Spleen (tissue), 7 donors: ENCODE measurements around the gene METTL9.
A peak's percentile ranks its signal among the peaks of the same experiment; 100 is the strongest.

Experiments
- CTCF ChIP-seq, 11 experiments: fragments of 200-600 bp in 7 of 11; fragments of 450-650 bp in 4 of 11; sonication (generic) in 4 of 11; IDR thresholded peaks in 8 of 11; conservative IDR thresholded peaks in 3 of 11; 1 replicate in 7 of 11; 2 replicates in 4 of 11; pipeline versions ENCODE4 v1.4.0 to v1.8.0; 2016 to 2021; ENCODE audit warnings: antibody characterized with exemption in 11 of 11, inconsistent platforms in 4 of 11, mild to moderate bottlenecking in 1 of 11
- POLR2A ChIP-seq, 3 donors: fragments of 450-650 bp; IDR thresholded peaks; one replicate each; pipeline ENCODE4 v1.5.1; 2017; ENCODE audit warnings: antibody characterized with exemption in 3 of 3, mild to moderate bottlenecking in 1 of 3
- donor health status: DM: no; HTN: no; CAD: no; lungs with moderate emphysema.
- donor health status: DM: no; HTN: no; CAD: no.
- donor health status: DM: no; HTN: no; CAD: no.

- TF ChIP-seq CTCF (IDR thresholded peaks at IDR 0.05 in 8 of 11, conservative IDR thresholded peaks at IDR 0.05 in 3 of 11): peak; percentile 91 to 100 (median 99)
- TF ChIP-seq POLR2A (IDR thresholded peaks at IDR 0.05): no peak
These were observed 44.4 kb upstream of the METTL9 start for GRCh38 chr16:21554795-21555585.
